Loucy (cell line): ENCODE measurements around the gene GPA33.
A peak's percentile ranks its signal among the peaks of the same experiment; 100 is the strongest.

ENCODE experiments used
- H2AFZ ChIP-seq: fragments of 200-600 bp; sonication (generic); 2 replicates; pipeline ENCODE4 v1.6.0; 2016; ENCODE audit warnings: antibody characterized with exemption, mild to moderate bottlenecking, low read length, moderate library complexity
- H3F3A ChIP-seq: fragments of 200-600 bp; 2 replicates; pipeline ENCODE4 v1.6.0; 2016; ENCODE audit warnings: antibody characterized with exemption, low read depth, mild to moderate bottlenecking
- H3K27me3 ChIP-seq: fragments of 200-600 bp; sonication (generic); 2 replicates; pipeline ENCODE4 v1.6.1; 2014; ENCODE audit warnings: low read length, mild to moderate bottlenecking; ENCODE audit not compliant: insufficient read depth, poor library complexity, severe bottlenecking
- H3K36me3 ChIP-seq: fragments of 200-600 bp; sonication (generic); 2 replicates; pipeline ENCODE4 v1.6.1; 2016; ENCODE audit warnings: low read length; ENCODE audit not compliant: insufficient read depth
- H3K4me1 ChIP-seq: fragments of 200-600 bp; sonication (generic); 2 replicates; pipeline ENCODE4 v1.5.1; 2014; ENCODE audit warnings: low read length, mild to moderate bottlenecking; ENCODE audit not compliant: insufficient read depth, poor library complexity, severe bottlenecking
- H3K4me2 ChIP-seq: fragments of 200-600 bp; sonication (generic); 2 replicates; pipeline ENCODE4 v1.6.0; 2014; ENCODE audit warnings: antibody characterized with exemption, low read length, low read depth, mild to moderate bottlenecking; ENCODE audit not compliant: poor library complexity, severe bottlenecking
- H3K4me3 ChIP-seq: fragments of 200-600 bp; sonication (generic); 2 replicates; pipeline ENCODE4 v1.5.1; 2014; ENCODE audit warnings: low read length, mild to moderate bottlenecking, mixed read lengths; ENCODE audit not compliant: poor library complexity, severe bottlenecking
- H3K79me2 ChIP-seq: fragments of 200-600 bp; sonication (generic); 2 replicates; pipeline ENCODE4 v1.6.1; 2014; ENCODE audit warnings: low read length; ENCODE audit not compliant: insufficient read depth
- H3K9ac ChIP-seq: fragments of 200-600 bp; sonication (generic); 2 replicates; pipeline ENCODE4 v1.6.0; 2014; ENCODE audit warnings: mild to moderate bottlenecking, low read depth, low read length, moderate library complexity; ENCODE audit not compliant: poor library complexity, severe bottlenecking
- H3K9me2 ChIP-seq: fragments of 200-600 bp; sonication (generic); replicated peaks from 2 replicates; pipeline ENCODE4 v1.6.1; 2016; ENCODE audit warnings: low read depth, low read length, mixed read lengths
- H3K9me3 ChIP-seq: fragments of 200-600 bp; sonication (generic); 2 replicates; pipeline ENCODE4 v1.6.1; 2014; ENCODE audit warnings: mild to moderate bottlenecking, antibody characterized with exemption, low read length, low read depth; ENCODE audit not compliant: insufficient read depth
- H4K20me1 ChIP-seq: fragments of 200-600 bp; sonication (generic); 2 replicates; pipeline ENCODE4 v1.6.0; 2014; ENCODE audit warnings: antibody characterized with exemption, low read length, mild to moderate bottlenecking; ENCODE audit not compliant: insufficient read depth, poor library complexity, severe bottlenecking
- CTCF ChIP-seq: fragments of 200-600 bp; sonication (generic); conservative IDR thresholded peaks from 2 replicates; pipeline ENCODE4 v1.5.1; 2014; ENCODE audit warnings: mild to moderate bottlenecking, antibody characterized with exemption, low read length
- EZH2phosphoT487 ChIP-seq: fragments of 200-600 bp; IDR thresholded peaks from 2 replicates; pipeline ENCODE4 v1.6.1; 2018; ENCODE audit warnings: antibody characterized with exemption, mild to moderate bottlenecking, moderate library complexity, borderline replicate concordance

GPA33 gene

GRCh38 chr1:167089939-167090313, 251 bp downstream of the GPA33 start:
- Histone ChIP-seq H3K4me1 (peaks cover 82% of the 10 kb centered on the region), H3K36me3 (no peaks in the 10 kb centered on the region), H3K9ac (peak overlapping the region; percentile 94), H3K27me3 (no peaks in the 10 kb centered on the region), H3F3A (peaks cover 8% of the 10 kb centered on the region), H3K4me3 (peak overlapping the region; percentile 80), H3K9me2 (no peaks in the 10 kb centered on the region), H3K9me3 (no peaks in the 10 kb centered on the region), H3K79me2 (peaks cover 55% of the 10 kb centered on the region), H4K20me1 (peaks cover 4% of the 10 kb centered on the region), H2AFZ (no peak overlapping the region), H3K4me2 (peak overlapping the region; percentile 96)
- TF ChIP-seq CTCF (no peak), EZH2phosphoT487 (no peak)

GRCh38 chr1:167088746-167089417, 1.3 kb downstream of the GPA33 start:
- Histone ChIP-seq H3K79me2 (peaks cover 65% of the 10 kb centered on the region), H3K9ac (peak overlapping the region; percentile 94), H3F3A (peaks cover 8% of the 10 kb centered on the region), H3K4me2 (peak overlapping the region; percentile 96), H3K9me2 (no peaks in the 10 kb centered on the region), H2AFZ (no peak overlapping the region), H3K36me3 (no peaks in the 10 kb centered on the region), H3K27me3 (no peaks in the 10 kb centered on the region), H3K4me3 (peak overlapping the region; percentile 80), H3K9me3 (no peaks in the 10 kb centered on the region), H3K4me1 (peaks cover 82% of the 10 kb centered on the region), H4K20me1 (peaks cover 4% of the 10 kb centered on the region)
- TF ChIP-seq EZH2phosphoT487 (no peak), CTCF (no peak)

- peaks cover 87% of the 10 kb centered on the region for H3K4me1 ChIP-seq
- peaks cover 86% of the 10 kb centered on the region for H3K79me2 ChIP-seq
- TF ChIP-seq EZH2phosphoT487: no peak
- TF ChIP-seq CTCF: no peak
- H3K9me2 ChIP-seq: no peaks in the 10 kb centered on the region
- H3K36me3 ChIP-seq: no peaks in the 10 kb centered on the region
- H2AFZ ChIP-seq: no peak overlapping the region
- H3K4me3 ChIP-seq: peak overlapping the region; percentile 80
- peaks cover 8% of the 10 kb centered on the region for H3F3A ChIP-seq
- H4K20me1 ChIP-seq: peaks cover 13% of the 10 kb centered on the region
- H3K9ac ChIP-seq: peak overlapping the region; percentile 94
- no peaks in the 10 kb centered on the region for H3K27me3 ChIP-seq
- peak overlapping the region; percentile 96 for H3K4me2 ChIP-seq
- no peaks in the 10 kb centered on the region for H3K9me3 ChIP-seq
Observed at GRCh38 chr1:167086768-167087167, 3.4 kb downstream of the GPA33 start.
